ENCODE measurements around the gene GPR146.

- TF ChIP-seq POLR2AphosphoS5 (IDR thresholded peaks at IDR 0.05; ENCODE audit: borderline replicate concordance, low read depth, low read length) (no peak), EZH2 (IDR thresholded peaks at IDR 0.05) (no peak)
Observed at GRCh38 chr7:1080921-1081255, 36.5 kb downstream of the GPR146 start.
